PC-3 (cell line): Measurements from ENCODE around the gene ADGRF3. TPM values are rescaled to one million over a fixed set of nuclear protein-coding genes. Genes with fewer than 3 reads are reported as not detected.
"Not testable (repeated sequence)": the region's sequence is repeated elsewhere in the genome, so short reads cannot be mapped to it uniquely, and the experiment has no call there.

Experiments used
- ATAC-seq: fragments of 200-7000 bp; cut with Tn5 transposase; 2 replicates; pipeline ENCODE4 v1.9.1; 2020; ENCODE audit warnings: mild to moderate bottlenecking, moderate library complexity
- BruUV-seq: library from RNA; stranded (reverse); fragments of 400-500 nt; replicated peaks from 2 replicates; lab custom pipeline; 2021; lab: Mats Ljungman, UMichigan
- CTCF ChIA-PET: fragments of 300-600 bp; sonication (Branson Sonifier 250); formaldehyde crosslinking; loops from one replicate; lab custom pipeline; 2022; ENCODE audit warnings: antibody characterized with exemption; lab: Charles Lee
- POLR2A ChIA-PET: fragments of 300-600 bp; sonication (Branson Sonifier 250); formaldehyde crosslinking; loops from one replicate; lab custom pipeline; 2022; ENCODE audit warnings: antibody characterized with exemption; ENCODE audit not compliant: unreplicated experiment; lab: Charles Lee
- DNase-seq: peaks from one replicate; pipeline ENCODE4 v3.0.0-alpha.2; 2015
- H2AFZ ChIP-seq: fragments of 300-600 bp; sonication (generic); 2 replicates; pipeline ENCODE4 v1.6.0; 2016; ENCODE audit warnings: antibody characterized with exemption, low read length
- H3F3A ChIP-seq: fragments of 300-600 bp; sonication (generic); one replicate; pipeline ENCODE4 v1.6.0; 2017; ENCODE audit warnings: antibody characterized with exemption, low read length, control low read depth, mild to moderate bottlenecking; ENCODE audit not compliant: unreplicated experiment
- H3K27ac ChIP-seq: fragments of 300-600 bp; sonication (generic); 2 replicates; pipeline ENCODE4 v1.5.1; 2016; ENCODE audit warnings: mild to moderate bottlenecking, low read length
- H3K27me3 ChIP-seq: fragments of 300-600 bp; sonication (generic); 2 replicates; pipeline ENCODE4 v1.6.1; 2016; ENCODE audit warnings: low read length, mixed read lengths
- H3K36me3 ChIP-seq: fragments of 300-600 bp; sonication (generic); 2 replicates; pipeline ENCODE4 v1.6.1; 2016; ENCODE audit warnings: low read depth, mixed run types, low read length, mixed read lengths
- H3K4me1 ChIP-seq: fragments of 300-600 bp; sonication (generic); 2 replicates; pipeline ENCODE4 v1.5.1; 2016; ENCODE audit warnings: low read length; ENCODE audit not compliant: insufficient read depth
- H3K4me2 ChIP-seq: fragments of 300-600 bp; sonication (generic); 2 replicates; pipeline ENCODE4 v1.6.0; 2016; ENCODE audit warnings: low read length
- H3K4me3 ChIP-seq: fragments of 300-600 bp; sonication (generic); 2 replicates; pipeline ENCODE4 v1.5.1; 2016; ENCODE audit warnings: mild to moderate bottlenecking, low read length, mixed read lengths
- H3K79me2 ChIP-seq: fragments of 300-600 bp; sonication (generic); 2 replicates; pipeline ENCODE4 v1.6.1; 2017; ENCODE audit warnings: low read length, mixed read lengths
- H3K9ac ChIP-seq: fragments of 300-600 bp; sonication (generic); 2 replicates; pipeline ENCODE4 v1.6.0; 2016; ENCODE audit warnings: mild to moderate bottlenecking, low read length
- H3K9me2 ChIP-seq: fragments of 300-600 bp; sonication (generic); replicated peaks from 2 replicates; pipeline ENCODE4 v1.6.1; 2016; ENCODE audit warnings: mixed run types, low read length, mixed read lengths
- H3K9me3 ChIP-seq: fragments of 300-600 bp; sonication (generic); 2 replicates; pipeline ENCODE4 v1.6.1; 2016; ENCODE audit warnings: low read length, mixed read lengths
- H4K20me1 ChIP-seq: fragments of 300-600 bp; sonication (generic); 2 replicates; pipeline ENCODE4 v1.6.1; 2016; ENCODE audit warnings: low read length, mixed read lengths
- CTCF ChIP-seq: fragments of 300-600 bp; sonication (generic); conservative IDR thresholded peaks from 2 replicates; pipeline ENCODE4 v1.5.1; 2017; ENCODE audit warnings: antibody characterized with exemption, low read depth, mild to moderate bottlenecking, low read length
- EZH2 ChIP-seq: fragments of 300-600 bp; sonication (generic); IDR thresholded peaks from one replicate; pipeline ENCODE4 v1.6.1; 2017; ENCODE audit warnings: antibody characterized with exemption, mild to moderate bottlenecking, low read length; ENCODE audit not compliant: unreplicated experiment
- EZH2phosphoT487 ChIP-seq: fragments of 300-600 bp; sonication (generic); IDR thresholded peaks from 2 replicates; pipeline ENCODE4 v1.6.1; 2018; ENCODE audit warnings: mild to moderate bottlenecking, antibody characterized with exemption, low read length, borderline replicate concordance
- intact Hi-C: fragments of 100-400 bp; cut with micrococcal nuclease; formaldehyde crosslinking; loops from 2 replicates; pipeline ENCODE4 v1.9.0; 2023
- total RNA-seq: library from RNA; depleted of rRNA; stranded (reverse); fragments of >200 nt; gene quantifications from 2 replicates; pipeline ENCODE4 v1.2.3, GENCODE V29; 2014

Gene ADGRF3
- total RNA-seq, 1 experiment from 2014 or later: not detected

GRCh38 chr2:26376799-26377198, 30.2 kb upstream of the ADGRF3 start:
- no peak overlapping the region for H2AFZ ChIP-seq
- H3K36me3 ChIP-seq: peaks cover 24% of the 10 kb centered on the region; the same call in 1 of the 2 replicates
- H3F3A ChIP-seq: no peaks in the 10 kb centered on the region
- no peak overlapping the region for H3K4me2 ChIP-seq
- POLR2A ChIA-PET: no interaction called here
- TF ChIP-seq EZH2 (no peak), CTCF (no peak), EZH2phosphoT487 (no peak)
- no peak overlapping the region for H3K27ac ChIP-seq
- H3K9me3 ChIP-seq: no peaks in the 10 kb centered on the region
- H4K20me1 ChIP-seq: no peaks in the 10 kb centered on the region
- no peaks in the 10 kb centered on the region for H3K27me3 ChIP-seq
- no TSS peak for BruUV-seq
- H3K79me2 ChIP-seq: no peaks in the 10 kb centered on the region
- no peaks in the 10 kb centered on the region for H3K4me1 ChIP-seq
- no peak overlapping the region for H3K4me3 ChIP-seq
- no peak for DNase-seq
- CTCF ChIA-PET: no interaction called here
- intact Hi-C loops: no loop called here
- ATAC-seq: no peak
- H3K9ac ChIP-seq: no peak overlapping the region
- H3K9me2 ChIP-seq: no peaks in the 10 kb centered on the region

DNA sequence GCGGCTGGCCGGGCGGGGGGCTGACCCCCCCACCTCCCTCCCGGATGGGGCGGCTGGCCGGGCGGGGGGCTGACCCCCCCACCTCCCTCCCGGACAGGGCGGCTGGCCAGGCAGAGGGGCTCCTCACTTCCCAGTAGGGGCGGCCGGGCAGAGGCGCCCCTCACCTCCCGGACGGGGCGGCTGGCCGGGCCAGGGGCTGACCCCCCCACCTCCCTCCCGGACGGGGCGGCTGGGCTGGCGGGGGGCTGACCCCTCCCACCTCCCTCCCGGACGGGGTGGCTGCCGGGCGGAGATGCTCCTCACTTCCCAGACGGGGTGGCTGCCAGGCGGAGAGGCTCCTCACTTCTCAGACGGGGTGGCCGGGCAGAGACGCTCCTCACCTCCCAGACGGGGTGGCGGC, 24.3 kb upstream of the ADGRF3 start:
- H3K27me3 ChIP-seq, intact Hi-C loops: not testable (repeated sequence)

DNA sequence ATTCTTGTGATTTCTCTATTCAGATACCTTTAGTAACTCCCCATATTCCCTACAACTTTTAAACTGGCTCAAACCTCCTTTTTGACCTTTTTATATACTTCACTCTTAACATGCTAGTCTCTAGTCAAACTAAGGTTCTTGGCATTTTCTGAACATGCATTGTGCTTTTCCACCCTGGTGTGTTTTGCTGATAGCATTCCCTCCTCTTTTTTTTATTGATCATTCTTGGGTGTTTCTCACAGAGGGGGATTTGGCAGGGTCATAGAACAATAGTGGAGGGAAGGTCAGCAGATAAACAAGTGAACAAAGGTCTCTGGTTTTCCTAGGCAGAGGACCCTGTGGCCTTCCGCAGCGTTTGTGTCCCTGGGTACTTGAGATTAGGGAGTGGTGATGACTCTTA, 23.1 kb upstream of the ADGRF3 start:
- H3K27ac ChIP-seq, H3K4me3 ChIP-seq, H3K9me2 ChIP-seq, H3K9me3 ChIP-seq, DNase-seq, H3K4me2 ChIP-seq, CTCF ChIA-PET, H3K27me3 ChIP-seq, H4K20me1 ChIP-seq, H3K4me1 ChIP-seq, BruUV-seq, ATAC-seq, H3K79me2 ChIP-seq, POLR2A ChIA-PET, H2AFZ ChIP-seq, H3K9ac ChIP-seq, H3F3A ChIP-seq, intact Hi-C loops: not testable (repeated sequence)
- peaks cover 30% of the 10 kb centered on the region for H3K36me3 ChIP-seq

More for the DNA sequence above, 24.3 kb upstream of the ADGRF3 start:
- H3K27ac ChIP-seq, H3K4me3 ChIP-seq, H3K9ac ChIP-seq, H3K9me2 ChIP-seq, POLR2A ChIA-PET, H3K79me2 ChIP-seq, H3F3A ChIP-seq, ATAC-seq, H3K4me1 ChIP-seq, H3K4me2 ChIP-seq, H3K9me3 ChIP-seq, CTCF ChIA-PET, BruUV-seq, H2AFZ ChIP-seq, DNase-seq, H4K20me1 ChIP-seq: not testable (repeated sequence)
- H3K36me3 ChIP-seq: peaks cover 29% of the 10 kb centered on the region

DNA sequence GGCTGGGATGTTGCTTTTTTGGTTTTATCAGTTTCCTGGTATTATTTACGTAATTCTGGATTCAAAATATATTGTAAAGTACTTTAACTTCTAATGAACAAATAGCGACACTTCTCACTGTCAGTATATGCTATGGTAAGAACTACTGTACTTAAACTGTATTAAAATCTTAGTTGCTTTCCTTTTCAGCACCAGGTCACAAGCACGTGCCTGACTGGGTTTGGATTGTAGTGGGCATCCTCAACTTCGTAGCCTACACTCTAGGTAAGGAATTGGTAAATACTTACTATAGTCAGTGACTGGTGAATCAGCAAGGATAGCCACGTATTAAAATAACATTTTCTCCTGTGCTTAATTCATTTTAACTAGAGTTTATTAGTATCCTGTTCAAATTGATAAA, 20.4 kb upstream of the ADGRF3 start:
- no peaks in the 10 kb centered on the region for H3K9me3 ChIP-seq
- H3K27ac ChIP-seq: no peak overlapping the region
- H3K36me3 ChIP-seq: peaks cover 25% of the 10 kb centered on the region
- peaks cover 37% of the 10 kb centered on the region for H3K79me2 ChIP-seq
- no TSS peak for BruUV-seq
- DNase-seq (no peak), ATAC-seq (no peak)
- H2AFZ ChIP-seq: no peak overlapping the region
- TF ChIP-seq CTCF (no peak), EZH2phosphoT487 (no peak), EZH2 (no peak)
- H3K4me2 ChIP-seq: no peak overlapping the region
- H3K4me3 ChIP-seq: no peak overlapping the region
- no peaks in the 10 kb centered on the region for H3F3A ChIP-seq
- no peak overlapping the region for H3K9ac ChIP-seq
- intact Hi-C loops: no loop called here
- POLR2A ChIA-PET: interaction anchor here (0.6 kb wide), 1 partner anchor 575 kb away, joined by 3 read pairs; no protein-coding TSS in a partner anchor
- H4K20me1 ChIP-seq: peaks cover 13% of the 10 kb centered on the region
- CTCF ChIA-PET: no interaction called here
- peaks cover 14% of the 10 kb centered on the region for H3K4me1 ChIP-seq
- H3K9me2 ChIP-seq: no peaks in the 10 kb centered on the region
- H3K27me3 ChIP-seq: no peaks in the 10 kb centered on the region
